Ascending aorta (tissue), 2 donors: ENCODE measurements around the gene REG1A. TPM values are rescaled to one million over a fixed set of nuclear protein-coding genes. Genes with fewer than 3 reads are reported as not detected.

ENCODE experiments used
- DNase-seq, 2 donors: peaks; one replicate each; pipeline ENCODE4 v3.0.0-alpha.2; 2019; ENCODE audit warnings: low spot score in 2 of 2
- H3K27ac ChIP-seq, 2 donors: fragments of 200-600 bp; sonication (generic); one replicate each; pipeline ENCODE4 v1.5.1; 2016 to 2017; ENCODE audit warnings: mild to moderate bottlenecking in 1 of 2
- H3K27me3 ChIP-seq: fragments of 200-600 bp; sonication (generic); one replicate; pipeline ENCODE4 v1.5.1; 2017
- H3K36me3 ChIP-seq, 2 donors: fragments of 200-600 bp; sonication (generic); one replicate each; pipeline ENCODE4 v1.5.1; 2016
- H3K4me1 ChIP-seq, 2 donors: fragments of 200-600 bp; sonication (generic); one replicate each; pipeline ENCODE4 v1.5.1; 2016 to 2017; ENCODE audit warnings: mild to moderate bottlenecking in 1 of 2
- H3K4me3 ChIP-seq, 2 donors: fragments of 200-600 bp; sonication (generic); one replicate each; pipeline ENCODE4 v1.5.1; 2016 to 2017; ENCODE audit warnings: mild to moderate bottlenecking in 1 of 2
- H3K9me3 ChIP-seq, 2 donors: fragments of 200-600 bp; sonication (generic); one replicate each; pipeline ENCODE4 v1.5.1; 2016
- CTCF ChIP-seq, 3 experiments: fragments of 200-600 bp in 2 of 3; fragments of 450-650 bp in 1 of 3; sonication (generic) in 2 of 3; IDR thresholded peaks; one replicate each; pipeline ENCODE4 v1.5.1; 2016 to 2019; ENCODE audit warnings: antibody characterized with exemption in 3 of 3, mild to moderate bottlenecking in 1 of 3, moderate library complexity in 1 of 3
- intact Hi-C: fragments of 100-400 bp; cut with DNase I; formaldehyde crosslinking; loops from one replicate; pipeline ENCODE4 v1.15.1; 2023
- total RNA-seq: library from RNA; depleted of rRNA; stranded (reverse); fragments of >200 nt; gene quantifications from one replicate; pipeline ENCODE4 v1.1.0, GENCODE V29; 2016

REG1A gene
- 0.96 TPM for total RNA-seq

GRCh38 chr2:79120194-79120713 is at the start of gene REG1A:
Gene REG1A, plus strand, starts transcription at chr2:79120488. Its CDS starts 374 bp downstream, at chr2:79120862.
- Histone ChIP-seq H3K4me1 (no peaks in the 10 kb centered on the region), H3K27ac (no peak within 1 kb of the TSS), H3K27me3 (no peaks in the 10 kb centered on the region), H3K36me3 (no peaks in the 10 kb centered on the region), H3K4me3 (no peak within 1 kb of the TSS), H3K9me3 (no peaks in the 10 kb centered on the region)
- no peak for TF ChIP-seq CTCF (IDR thresholded peaks at IDR 0.05)
- no peak for DNase-seq
- intact Hi-C loops, result no loop called here

- TF ChIP-seq CTCF (IDR thresholded peaks at IDR 0.05), result no peak
Measured at GRCh38 chr2:79071078-79071477, 49.2 kb upstream of the REG1A start.

GRCh38 chr2:79082987-79083386 is 37.3 kb upstream of the REG1A start:
- H3K4me3 ChIP-seq, result no peak overlapping the region

More at GRCh38 chr2:79071078-79071477, 49.2 kb upstream of the REG1A start:
- H3K9me3 ChIP-seq, result no peaks in the 10 kb centered on the region
- no peak for DNase-seq
- H3K4me3 ChIP-seq, result no peak overlapping the region
- no peaks in the 10 kb centered on the region for H3K4me1 ChIP-seq
- no peaks in the 10 kb centered on the region for H3K36me3 ChIP-seq
- intact Hi-C loops, result no loop called here
- no peaks in the 10 kb centered on the region for H3K27me3 ChIP-seq
- no peak overlapping the region for H3K27ac ChIP-seq

GRCh38 chr2:79083597-79084251 is 36.6 kb upstream of the REG1A start:
- Histone ChIP-seq H3K9me3 (no peaks in the 10 kb centered on the region), H3K36me3 (no peaks in the 10 kb centered on the region), H3K27me3 (no peaks in the 10 kb centered on the region), H3K4me1 (no peaks in the 10 kb centered on the region), H3K4me3 (no peak overlapping the region), H3K27ac (no peak overlapping the region)
- no peak for TF ChIP-seq CTCF (IDR thresholded peaks at IDR 0.05)
- intact Hi-C loops, result no loop called here
- no peak for DNase-seq

More at GRCh38 chr2:79082987-79083386, 37.3 kb upstream of the REG1A start:
- H3K27ac ChIP-seq, result no peak overlapping the region
- no peaks in the 10 kb centered on the region for H3K36me3 ChIP-seq
- no peak for TF ChIP-seq CTCF (IDR thresholded peaks at IDR 0.05)
- H3K27me3 ChIP-seq, result no peaks in the 10 kb centered on the region
- DNase-seq, result no peak
- H3K4me1 ChIP-seq, result no peaks in the 10 kb centered on the region
- H3K9me3 ChIP-seq, result no peaks in the 10 kb centered on the region
- intact Hi-C loops, result no loop called here

GRCh38 chr2:79084495-79085135 is 35.7 kb upstream of the REG1A start:
- intact Hi-C loops, result no loop called here
- H3K27me3 ChIP-seq, result no peaks in the 10 kb centered on the region
- H3K36me3 ChIP-seq, result no peaks in the 10 kb centered on the region
- TF ChIP-seq CTCF (IDR thresholded peaks at IDR 0.05), result no peak
- no peaks in the 10 kb centered on the region for H3K4me1 ChIP-seq
- no peaks in the 10 kb centered on the region for H3K9me3 ChIP-seq
- no peak overlapping the region for H3K4me3 ChIP-seq
- H3K27ac ChIP-seq, result no peak overlapping the region
- DNase-seq, result no peak
